Raji (cell line): Measurements from ENCODE around the gene KIF26B.

Experiments
- POLR2A ChIP-seq: IDR thresholded peaks from 2 replicates; pipeline ENCODE4 v1.6.1; 2011; ENCODE audit warnings: low read depth, low read length, control low read depth; ENCODE audit not compliant: insufficient read depth

The KIF26B gene

GRCh38 chr1:245537992-245538391 lies 383.2 kb downstream of the KIF26B start:
- no peak for TF ChIP-seq POLR2A

GRCh38 chr1:245538671-245539070 lies 383.9 kb downstream of the KIF26B start:
- no peak for TF ChIP-seq POLR2A

GRCh38 chr1:245541369-245541768 lies 386.6 kb downstream of the KIF26B start:
- no peak for TF ChIP-seq POLR2A

- TF ChIP-seq POLR2A, result no peak
Observed at GRCh38 chr1:245542365-245542764, 387.6 kb downstream of the KIF26B start.

- no peak for TF ChIP-seq POLR2A
Observed at GRCh38 chr1:245544236-245544635, 389.5 kb downstream of the KIF26B start.

GRCh38 chr1:245546875-245547274 lies 392.1 kb downstream of the KIF26B start:
- no peak for TF ChIP-seq POLR2A

- TF ChIP-seq POLR2A, result no peak
Observed at GRCh38 chr1:245549996-245550719, 395.4 kb downstream of the KIF26B start.

- no peak for TF ChIP-seq POLR2A
Observed at GRCh38 chr1:245550720-245551043, 395.9 kb downstream of the KIF26B start.

GRCh38 chr1:245551536-245551935 lies 396.8 kb downstream of the KIF26B start:
- no peak for TF ChIP-seq POLR2A

GRCh38 chr1:245552331-245552730 lies 397.5 kb downstream of the KIF26B start:
- no peak for TF ChIP-seq POLR2A

GRCh38 chr1:245556057-245556456 lies 401.3 kb downstream of the KIF26B start:
- TF ChIP-seq POLR2A, result no peak

GRCh38 chr1:245558069-245558468 lies 403.3 kb downstream of the KIF26B start:
- TF ChIP-seq POLR2A, result no peak

GRCh38 chr1:245560316-245560859 lies 405.6 kb downstream of the KIF26B start:
- no peak for TF ChIP-seq POLR2A

GRCh38 chr1:245561665-245562234 lies 407.0 kb downstream of the KIF26B start:
- no peak for TF ChIP-seq POLR2A

- no peak for TF ChIP-seq POLR2A
Observed at GRCh38 chr1:245566134-245566533, 411.3 kb downstream of the KIF26B start.

GRCh38 chr1:245566952-245567351 lies 412.2 kb downstream of the KIF26B start:
- TF ChIP-seq POLR2A, result no peak
